WI38 (cell line): ENCODE measurements around the gene PPP1R14C.

Experiments used
- H3K4me3 ChIP-seq: 2 replicates; pipeline ENCODE4 v1.5.1; 2011; ENCODE audit warnings: low read depth, mild to moderate bottlenecking, control low read depth, low read length
- TF ChIP-seq, protein P1 (sequence below): IDR thresholded peaks from 2 replicates; pipeline ENCODE4 v1.5.1; 2012; ENCODE audit warnings: low read depth, mild to moderate bottlenecking, control low read depth, low read length

Gene PPP1R14C

DNA sequence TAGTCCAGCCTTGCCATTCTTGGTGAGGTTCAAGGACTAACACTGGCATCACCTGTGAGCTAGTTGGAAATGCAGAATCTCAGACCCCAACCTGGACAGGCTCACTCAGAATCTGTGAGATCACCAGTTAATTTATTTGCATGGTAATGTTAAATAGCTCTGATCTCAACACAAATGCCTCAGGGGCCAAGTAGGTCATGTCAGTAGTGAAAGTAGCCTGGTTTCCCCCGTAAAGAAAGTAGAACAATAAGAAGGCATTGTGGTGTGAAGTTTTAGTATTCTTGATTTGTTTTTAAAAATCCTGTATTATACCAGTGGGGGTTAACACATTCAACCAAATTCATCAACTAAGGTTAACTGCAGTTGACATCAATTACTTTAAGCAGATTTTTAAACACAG is 105.5 kb downstream of the PPP1R14C start:
- H3K4me3 ChIP-seq: no peak overlapping the region
- TF ChIP-seq, protein P1, sequence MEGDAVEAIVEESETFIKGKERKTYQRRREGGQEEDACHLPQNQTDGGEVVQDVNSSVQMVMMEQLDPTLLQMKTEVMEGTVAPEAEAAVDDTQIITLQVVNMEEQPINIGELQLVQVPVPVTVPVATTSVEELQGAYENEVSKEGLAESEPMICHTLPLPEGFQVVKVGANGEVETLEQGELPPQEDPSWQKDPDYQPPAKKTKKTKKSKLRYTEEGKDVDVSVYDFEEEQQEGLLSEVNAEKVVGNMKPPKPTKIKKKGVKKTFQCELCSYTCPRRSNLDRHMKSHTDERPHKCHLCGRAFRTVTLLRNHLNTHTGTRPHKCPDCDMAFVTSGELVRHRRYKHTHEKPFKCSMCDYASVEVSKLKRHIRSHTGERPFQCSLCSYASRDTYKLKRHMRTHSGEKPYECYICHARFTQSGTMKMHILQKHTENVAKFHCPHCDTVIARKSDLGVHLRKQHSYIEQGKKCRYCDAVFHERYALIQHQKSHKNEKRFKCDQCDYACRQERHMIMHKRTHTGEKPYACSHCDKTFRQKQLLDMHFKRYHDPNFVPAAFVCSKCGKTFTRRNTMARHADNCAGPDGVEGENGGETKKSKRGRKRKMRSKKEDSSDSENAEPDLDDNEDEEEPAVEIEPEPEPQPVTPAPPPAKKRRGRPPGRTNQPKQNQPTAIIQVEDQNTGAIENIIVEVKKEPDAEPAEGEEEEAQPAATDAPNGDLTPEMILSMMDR: no peak

DNA sequence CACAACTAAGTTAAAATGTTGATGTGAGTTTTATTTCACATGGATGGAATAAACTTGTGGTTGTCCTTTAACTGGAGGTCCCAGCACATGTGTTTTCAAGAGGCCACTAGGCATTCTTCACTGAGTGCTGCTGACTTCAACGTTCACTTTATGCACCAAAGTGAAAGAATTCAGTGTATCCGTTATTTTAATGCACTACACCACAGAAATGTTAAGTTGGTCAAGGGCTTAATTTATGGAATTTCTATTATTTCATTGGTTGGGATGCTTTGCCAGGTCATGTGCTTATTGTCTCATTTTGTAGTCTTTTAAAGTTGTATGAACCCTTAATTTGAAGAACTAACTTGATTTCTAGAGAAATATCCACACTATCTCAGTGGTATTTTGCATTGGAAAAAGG is 106.4 kb downstream of the PPP1R14C start:
- TF ChIP-seq, protein P1: no peak
- H3K4me3 ChIP-seq: no peak overlapping the region

DNA sequence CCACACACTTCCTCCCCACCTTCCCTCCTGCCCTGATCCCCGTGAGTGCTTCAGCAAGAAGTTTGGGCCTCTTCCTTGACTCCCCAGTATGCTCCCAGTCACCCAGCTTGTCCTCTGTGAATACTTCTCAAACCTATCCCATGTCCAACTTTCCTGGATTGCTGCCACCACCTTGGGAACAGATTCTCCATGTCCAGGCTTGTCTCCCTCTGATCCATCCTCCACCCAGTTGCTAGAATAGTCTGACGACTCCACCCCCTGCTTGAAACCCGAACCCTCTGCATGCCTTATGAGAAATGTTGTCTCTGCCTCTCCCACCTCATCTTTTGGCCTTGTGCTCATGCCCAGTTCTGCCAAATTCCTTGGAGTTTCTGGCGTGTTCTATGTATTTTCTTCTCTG is 108.0 kb downstream of the PPP1R14C start:
- TF ChIP-seq, protein P1: no peak
- no peak overlapping the region for H3K4me3 ChIP-seq

DNA sequence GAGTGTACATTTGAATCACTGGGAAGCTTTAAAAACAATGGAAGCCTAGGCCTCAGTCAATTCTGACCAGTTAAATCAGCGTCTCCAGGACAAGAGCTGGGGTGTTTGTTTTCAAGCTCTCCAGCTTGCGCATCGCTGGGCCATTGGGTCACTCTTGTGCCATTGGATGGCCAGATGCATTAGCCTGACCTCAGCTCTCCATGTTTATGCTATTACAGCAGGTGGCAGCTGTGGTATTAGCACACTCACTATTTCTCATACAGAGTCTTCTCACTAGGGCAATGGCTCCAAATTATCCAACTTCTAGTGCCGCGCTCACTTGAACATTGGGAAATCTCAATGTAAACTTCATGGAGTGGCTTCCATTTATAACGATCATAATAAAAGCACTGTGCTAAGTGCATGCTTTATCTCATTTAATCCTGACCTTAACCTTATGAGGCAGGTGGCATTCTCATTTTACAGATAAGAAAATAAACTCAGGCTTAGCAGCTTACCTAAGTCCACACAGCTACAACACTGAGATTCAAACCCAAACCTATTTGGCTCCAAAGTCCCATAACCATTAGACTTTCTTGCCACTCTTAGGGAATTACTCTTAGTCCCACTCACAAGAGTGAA is 108.8 kb downstream of the PPP1R14C start:
- H3K4me3 ChIP-seq: no peak overlapping the region
- TF ChIP-seq, protein P1: no peak

DNA sequence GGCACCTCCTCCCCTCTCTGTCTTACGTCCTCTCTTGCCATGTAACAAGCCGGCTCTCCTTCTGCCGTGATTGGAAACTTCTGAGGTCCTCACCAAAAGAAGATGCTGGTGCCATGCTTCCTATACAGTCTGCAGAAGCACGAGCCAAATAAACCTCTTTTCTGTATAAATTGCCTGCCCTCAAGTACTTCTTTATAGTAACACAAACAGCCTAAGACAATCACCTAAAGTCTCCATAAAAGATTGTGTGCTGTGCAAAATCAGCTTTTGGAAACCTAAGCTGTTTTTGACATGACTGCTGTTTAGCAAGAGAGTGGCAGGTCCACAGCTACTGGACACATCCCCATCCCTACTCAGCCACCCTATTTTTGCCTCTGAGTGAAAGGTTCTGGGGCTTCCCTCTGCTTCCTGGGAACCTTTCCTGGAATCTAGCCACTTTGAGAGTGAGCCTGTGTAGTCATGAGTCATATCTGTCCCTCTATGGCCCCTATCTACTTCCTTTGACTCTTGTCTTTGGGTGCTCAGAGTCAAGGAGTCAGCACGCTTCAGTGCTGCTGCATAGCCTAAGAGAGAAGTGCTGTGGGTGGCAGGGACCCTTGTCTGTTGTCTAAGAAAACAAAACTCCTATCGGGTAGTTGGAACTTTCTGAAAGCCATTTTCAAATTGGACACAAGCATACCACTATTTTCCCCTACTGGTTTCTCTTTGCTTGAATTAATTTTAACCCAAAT is 110.0 kb downstream of the PPP1R14C start:
- H3K4me3 ChIP-seq: no peak overlapping the region
- TF ChIP-seq, protein P1: no peak

DNA sequence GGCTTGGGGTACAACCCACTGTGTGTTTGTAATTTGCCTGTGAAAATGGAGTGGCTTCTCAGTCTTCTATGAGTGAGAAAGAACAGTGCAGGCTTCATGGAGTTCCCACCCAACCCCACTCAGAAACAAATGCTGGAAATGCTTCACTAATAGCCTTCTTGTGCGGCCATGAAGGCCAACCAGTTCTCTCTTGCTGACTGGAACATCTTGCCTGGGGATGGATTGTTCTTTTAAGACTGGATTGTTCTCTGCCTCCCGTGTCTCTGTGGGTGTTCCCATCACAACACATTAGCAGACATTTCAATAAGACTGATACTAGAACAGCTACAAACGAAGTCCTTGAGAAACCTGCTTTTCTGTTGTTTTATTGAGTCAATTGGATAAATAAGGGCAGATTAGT is 110.6 kb downstream of the PPP1R14C start:
- TF ChIP-seq, protein P1: no peak
- no peak overlapping the region for H3K4me3 ChIP-seq

DNA sequence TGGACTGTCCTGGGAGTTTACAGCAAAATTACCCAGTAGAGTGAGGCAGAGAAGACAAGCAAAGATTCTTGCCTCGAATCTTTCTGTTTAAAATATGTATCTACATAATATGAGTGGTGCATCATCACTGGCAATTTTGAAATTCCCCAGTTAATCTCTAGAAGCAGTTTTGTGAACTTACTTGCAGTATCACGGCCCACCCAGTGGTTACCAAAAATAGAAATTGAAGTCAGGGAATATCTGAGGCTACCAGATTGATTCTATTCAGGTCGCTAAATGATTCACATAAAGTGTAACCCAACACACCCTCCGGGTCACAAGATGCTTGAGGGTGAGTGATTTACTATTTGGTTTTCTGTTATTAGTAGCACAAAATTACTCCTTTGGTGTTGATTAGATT is 111.9 kb downstream of the PPP1R14C start:
- no peak overlapping the region for H3K4me3 ChIP-seq
- TF ChIP-seq, protein P1: no peak
